Lung (tissue), 13 donors: Measurements from ENCODE around the gene SHISA5. TPM values are rescaled to one million over a fixed set of nuclear protein-coding genes. Genes with fewer than 3 reads are reported as not detected.

Experiments
- ATAC-seq: fragments of 200-7000 bp; cut with Tn5 transposase; one replicate; pipeline ENCODE4 v1.9.1; 2020; ENCODE audit warnings: moderate number of reproducible peaks; ENCODE audit not compliant: insufficient read depth, low FRiP score
- DNase-seq, 3 donors: peaks; one replicate each; pipeline ENCODE4 v3.0.0-alpha.2; 2013 to 2017
- H3K27ac ChIP-seq, 2 donors: one replicate each; pipeline ENCODE4 v1.5.1; 2013; ENCODE audit warnings: mild to moderate bottlenecking in 2 of 2, moderate library complexity in 2 of 2, control low read depth in 1 of 2, inconsistent platforms in 1 of 2, low read depth in 1 of 2, low read length in 1 of 2
- H3K27me3 ChIP-seq, 3 donors: one replicate each; pipeline ENCODE4 v1.5.1; 2013; ENCODE audit warnings: low read length in 2 of 3; ENCODE audit not compliant: control insufficient read depth in 3 of 3, insufficient read depth in 3 of 3
- H3K36me3 ChIP-seq, 4 donors: one replicate each; pipeline ENCODE4 v1.5.1; 2013; ENCODE audit warnings: low read length in 4 of 4, mild to moderate bottlenecking in 1 of 4, moderate library complexity in 1 of 4; ENCODE audit not compliant: control insufficient read depth in 4 of 4, insufficient read depth in 4 of 4
- H3K4me1 ChIP-seq, 5 donors: one replicate each; pipeline ENCODE4 v1.5.1; 2013; ENCODE audit warnings: low read length in 5 of 5, mild to moderate bottlenecking in 2 of 5, moderate library complexity in 1 of 5; ENCODE audit not compliant: control insufficient read depth in 5 of 5, insufficient read depth in 5 of 5
- H3K4me3 ChIP-seq: one replicate; pipeline ENCODE4 v1.5.1; 2013; ENCODE audit warnings: mild to moderate bottlenecking, control low read depth, moderate library complexity
- H3K9ac ChIP-seq, 2 donors: one replicate each; pipeline ENCODE4 v1.5.1; 2013; ENCODE audit warnings: low read length in 2 of 2, control low read depth in 1 of 2; ENCODE audit not compliant: insufficient read depth in 1 of 2
- H3K9me3 ChIP-seq, 4 donors: one replicate each; pipeline ENCODE4 v1.5.1; 2013; ENCODE audit warnings: low read length in 3 of 4, mild to moderate bottlenecking in 1 of 4, moderate library complexity in 1 of 4; ENCODE audit not compliant: control insufficient read depth in 4 of 4, insufficient read depth in 3 of 4
- WGBS, 2 donors: extraction: QIAGEN DNeasy Blood & Tissue Kit; methylation state at CpG; one replicate each; pipeline ENCODE4 v1.1.7; 2013; 5-methylcytosine and 5-hydroxymethylcytosine counted together
- polyA plus RNA-seq, 2 donors: library from polyadenylated mRNA; stranded (reverse); fragments of 200-250 nt; gene quantifications; one replicate each; pipeline ENCODE4 v1.2.1, GENCODE V29; 2013
- small RNA-seq: library from RNA; depleted of rRNA; stranded (forward); fragments of <200 nt; gene quantifications from one replicate; pipeline ENCODE3, GENCODE V24; 2014; ENCODE audit warnings: low replicate concordance
- total RNA-seq, 2 donors: library from RNA; depleted of rRNA in 1 of 2; stranded (reverse); fragments of >200 nt in 1 of 2; gene quantifications; one replicate each; pipeline ENCODE4 v1.2.1, GENCODE V29; 2014 to 2021
- TF ChIP-seq, protein P1 (sequence below): IDR thresholded peaks from 2 replicates; pipeline ENCODE4 v1.5.1; 2012; ENCODE audit warnings: mild to moderate bottlenecking; ENCODE audit errors: control extremely low read depth, extremely low read depth
- donor health status: control.
- donor health status: control.
- donor health status: Bipolar disorder and iron deficiency.
- donor health status: healthy.
- donor health status: DM: yes; HTN: yes; CAD: no.

Gene SHISA5
- total and polyA plus RNA-seq, 4 donors, result 70.5 to 184 (median 131) TPM

DNA sequence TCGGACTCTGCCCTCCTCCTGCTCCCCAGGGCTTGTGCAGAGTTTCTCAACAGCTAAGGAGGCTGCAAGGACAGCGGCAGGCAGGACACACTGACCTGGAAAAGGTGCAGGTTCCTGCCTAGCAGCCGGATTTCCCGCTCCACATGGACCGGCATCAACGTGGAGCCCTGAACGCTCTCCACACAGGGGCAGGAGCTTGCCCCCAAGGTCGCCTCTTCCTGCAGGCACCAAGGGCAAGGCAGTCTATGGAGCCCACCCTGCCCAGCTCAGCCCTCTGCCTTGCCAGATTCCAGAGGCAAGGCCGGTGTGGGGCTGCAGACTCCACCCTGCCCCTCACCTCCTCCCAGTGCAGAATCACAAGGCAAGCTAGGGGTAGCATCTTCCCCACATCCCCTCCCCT is 84.8 kb downstream of the SHISA5 start:
- WGBS, 2 donors, result 91 to 95% methylated on average over 9 of the region's 9 CpGs
- no peak overlapping the region for H3K27ac ChIP-seq
- no peaks in the 10 kb centered on the region for H3K9me3 ChIP-seq
- ATAC-seq (no peak), DNase-seq (no peak)
- H3K27me3 ChIP-seq, result no peaks in the 10 kb centered on the region
- peaks cover 0 to 2% (median 0%) of the 10 kb centered on the region in 5 donors for H3K4me1 ChIP-seq
- TF ChIP-seq, protein P1, sequence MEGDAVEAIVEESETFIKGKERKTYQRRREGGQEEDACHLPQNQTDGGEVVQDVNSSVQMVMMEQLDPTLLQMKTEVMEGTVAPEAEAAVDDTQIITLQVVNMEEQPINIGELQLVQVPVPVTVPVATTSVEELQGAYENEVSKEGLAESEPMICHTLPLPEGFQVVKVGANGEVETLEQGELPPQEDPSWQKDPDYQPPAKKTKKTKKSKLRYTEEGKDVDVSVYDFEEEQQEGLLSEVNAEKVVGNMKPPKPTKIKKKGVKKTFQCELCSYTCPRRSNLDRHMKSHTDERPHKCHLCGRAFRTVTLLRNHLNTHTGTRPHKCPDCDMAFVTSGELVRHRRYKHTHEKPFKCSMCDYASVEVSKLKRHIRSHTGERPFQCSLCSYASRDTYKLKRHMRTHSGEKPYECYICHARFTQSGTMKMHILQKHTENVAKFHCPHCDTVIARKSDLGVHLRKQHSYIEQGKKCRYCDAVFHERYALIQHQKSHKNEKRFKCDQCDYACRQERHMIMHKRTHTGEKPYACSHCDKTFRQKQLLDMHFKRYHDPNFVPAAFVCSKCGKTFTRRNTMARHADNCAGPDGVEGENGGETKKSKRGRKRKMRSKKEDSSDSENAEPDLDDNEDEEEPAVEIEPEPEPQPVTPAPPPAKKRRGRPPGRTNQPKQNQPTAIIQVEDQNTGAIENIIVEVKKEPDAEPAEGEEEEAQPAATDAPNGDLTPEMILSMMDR, result no peak
- H3K9ac ChIP-seq, result no peak overlapping the region
- peaks cover 0 to 57% (median 13%) of the 10 kb centered on the region in 4 donors for H3K36me3 ChIP-seq
- H3K4me3 ChIP-seq, result no peak overlapping the region

DNA sequence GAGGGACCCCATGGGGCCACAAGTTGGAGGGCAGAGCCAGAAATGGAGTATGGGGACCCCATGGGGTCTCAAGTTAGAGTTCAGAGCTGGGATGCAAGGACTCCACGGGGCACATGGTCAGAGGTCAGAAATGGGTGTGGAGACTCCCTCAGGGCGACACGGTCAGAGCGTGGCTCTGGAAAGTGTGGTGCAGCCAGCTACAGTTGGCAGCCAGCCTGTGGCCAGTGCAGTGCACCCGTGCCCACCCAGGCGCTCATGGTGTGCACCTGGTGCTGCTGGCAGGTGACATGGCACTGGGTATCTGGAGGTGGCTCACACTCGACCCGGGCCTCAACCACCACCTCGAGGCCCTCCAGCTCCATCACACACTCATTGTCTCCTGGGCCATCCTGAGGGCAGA is 85.3 kb downstream of the SHISA5 start:
- TF ChIP-seq, protein P1, result no peak
- H3K27me3 ChIP-seq, result no peaks in the 10 kb centered on the region
- ATAC-seq, result no peak
- H3K27ac ChIP-seq, result no peak overlapping the region
- H3K9me3 ChIP-seq, result no peaks in the 10 kb centered on the region
- 93 to 95% methylated on average over 9 of the region's 9 CpGs for WGBS, 2 donors
- no peak overlapping the region for H3K4me3 ChIP-seq
- H3K9ac ChIP-seq, result no peak overlapping the region
- H3K4me1 ChIP-seq, result peaks cover 0 to 1% (median 0%) of the 10 kb centered on the region in 5 donors
- no peak for DNase-seq
- H3K36me3 ChIP-seq, result peaks cover 0 to 57% (median 15%) of the 10 kb centered on the region in 4 donors

DNA sequence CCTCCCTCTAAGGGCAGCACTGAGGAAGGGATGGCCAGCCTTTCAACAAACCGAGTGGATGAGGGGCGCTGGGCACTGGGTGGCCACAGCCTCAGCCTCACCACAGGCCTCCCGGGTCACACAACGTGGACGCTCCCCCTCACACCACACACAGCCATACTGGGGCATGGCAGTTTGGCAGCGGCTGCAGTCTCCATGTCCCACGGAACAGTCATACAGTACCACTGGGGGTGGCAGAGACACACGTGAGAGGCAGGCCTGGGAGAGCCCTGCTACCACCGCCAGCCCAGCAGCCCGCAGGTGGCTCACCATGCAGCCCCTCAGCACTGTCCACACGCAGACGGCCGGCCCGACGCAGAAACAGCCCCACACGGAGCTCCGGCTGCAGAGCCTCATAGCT is 85.8 kb downstream of the SHISA5 start:
- no peaks in the 10 kb centered on the region for H3K9me3 ChIP-seq
- WGBS, 2 donors, result 94 to 96% methylated on average over 17 of the region's 17 CpGs
- no peak overlapping the region for H3K4me3 ChIP-seq
- no peak for DNase-seq
- peaks cover 0 to 1% (median 0%) of the 10 kb centered on the region in 5 donors for H3K4me1 ChIP-seq
- TF ChIP-seq, protein P1, result no peak
- ATAC-seq, result no peak
- H3K36me3 ChIP-seq, result peaks cover 0 to 59% (median 17%) of the 10 kb centered on the region in 4 donors
- no peak overlapping the region for H3K9ac ChIP-seq
- no peak overlapping the region for H3K27ac ChIP-seq
- H3K27me3 ChIP-seq, result no peaks in the 10 kb centered on the region

Small RNAs within 50 kb of the gene (small RNA-seq; reads per million reads assigned to genes)
- not detected for gene MIR6823

Other genes with a start within 250 kb of the SHISA5 start
- gene NME6, start 202.8 kb downstream of the SHISA5 start, total RNA-seq, result 10 to 100 TPM; 27.1 to 35.4 TPM
- gene NME6, start 202.8 kb downstream of the SHISA5 start, polyA plus RNA-seq, result 10 to 100 TPM; 18.2 to 19.3 TPM
- not detected for gene SPINK8, start 170.5 kb downstream of the SHISA5 start, total RNA-seq
- not detected for gene SPINK8, start 170.5 kb downstream of the SHISA5 start, polyA plus RNA-seq
- not detected for gene FBXW12, start 132.0 kb downstream of the SHISA5 start, total RNA-seq
- not detected for gene FBXW12, start 132.0 kb downstream of the SHISA5 start, polyA plus RNA-seq
- gene PLXNB1, start 74.1 kb downstream of the SHISA5 start, total RNA-seq, result 100 to 1,000 TPM in 1 of 2 donors, 10 to 100 TPM in 1; 89.8 to 123 TPM
- 10 to 100 TPM; 36.0 to 82.4 TPM for gene PLXNB1, start 74.1 kb downstream of the SHISA5 start, polyA plus RNA-seq
- 10 to 100 TPM in 1 of 2 donors, 1 to 10 TPM in 1; 8.4 to 14.4 TPM for gene CCDC51, start 64.1 kb downstream of the SHISA5 start, total RNA-seq
- gene CCDC51, start 64.1 kb downstream of the SHISA5 start, polyA plus RNA-seq, result 10 to 100 TPM in 1 of 2 donors, 1 to 10 TPM in 1; 6.6 to 13.8 TPM
- 100 to 1,000 TPM; 152 to 176 TPM for gene TMA7, start 63.9 kb downstream of the SHISA5 start, total RNA-seq
- gene TMA7, start 63.9 kb downstream of the SHISA5 start, polyA plus RNA-seq, result 100 to 1,000 TPM; 302 to 985 TPM
- gene ATRIP, start 57.4 kb downstream of the SHISA5 start, total RNA-seq, result 1 to 10 TPM; 7.1 to 7.6 TPM
- 1 to 10 TPM; 4.8 to 5.4 TPM for gene ATRIP, start 57.4 kb downstream of the SHISA5 start, polyA plus RNA-seq
- gene PFKFB4, start 52.6 kb upstream of the SHISA5 start, total RNA-seq, result 10 to 100 TPM in 1 of 2 donors, 1 to 10 TPM in 1; 9.4 to 14.8 TPM
- 10 to 100 TPM in 1 of 2 donors, 1 to 10 TPM in 1; 3.6 to 15.9 TPM for gene PFKFB4, start 52.6 kb upstream of the SHISA5 start, polyA plus RNA-seq
- gene UCN2, start 59.6 kb upstream of the SHISA5 start, total RNA-seq, result under 1 TPM in 1 of 2 donors, not detected in 1; 0.18 TPM
- under 1 TPM; 0.07 to 0.16 TPM for gene UCN2, start 59.6 kb upstream of the SHISA5 start, polyA plus RNA-seq
- gene COL7A1, start 91.2 kb upstream of the SHISA5 start, total RNA-seq, result 10 to 100 TPM in 1 of 2 donors, 1 to 10 TPM in 1; 8.9 to 18.7 TPM
- gene COL7A1, start 91.2 kb upstream of the SHISA5 start, polyA plus RNA-seq, result 1 to 10 TPM; 4.3 to 8.2 TPM
- 100 to 1,000 TPM in 1 of 2 donors, 10 to 100 TPM in 1; 98.5 to 188 TPM for gene UQCRC1, start 105.5 kb upstream of the SHISA5 start, total RNA-seq
- 100 to 1,000 TPM; 164 to 225 TPM for gene UQCRC1, start 105.5 kb upstream of the SHISA5 start, polyA plus RNA-seq
- gene TMEM89, start 117.6 kb upstream of the SHISA5 start, total RNA-seq, result not detected
- under 1 TPM in 1 of 2 donors, not detected in 1; 0.22 TPM for gene TMEM89, start 117.6 kb upstream of the SHISA5 start, polyA plus RNA-seq
- 10 to 100 TPM; 14.6 to 24.5 TPM for gene SLC26A6, start 131.3 kb upstream of the SHISA5 start, total RNA-seq
- 10 to 100 TPM; 16.3 to 22.9 TPM for gene SLC26A6, start 131.3 kb upstream of the SHISA5 start, polyA plus RNA-seq
- 1 to 10 TPM; 1.7 to 2.0 TPM for gene CELSR3, start 158.7 kb upstream of the SHISA5 start, total RNA-seq
- 1 to 10 TPM in 1 of 2 donors, under 1 TPM in 1; 0.71 to 1.2 TPM for gene CELSR3, start 158.7 kb upstream of the SHISA5 start, polyA plus RNA-seq
- 10 to 100 TPM; 10.2 to 22.0 TPM for gene NCKIPSD, start 181.7 kb upstream of the SHISA5 start, total RNA-seq
- 10 to 100 TPM in 1 of 2 donors, 1 to 10 TPM in 1; 9.0 to 13.0 TPM for gene NCKIPSD, start 181.7 kb upstream of the SHISA5 start, polyA plus RNA-seq
- gene IP6K2, start 213.0 kb upstream of the SHISA5 start, total RNA-seq, result 100 to 1,000 TPM in 1 of 2 donors, 10 to 100 TPM in 1; 54.3 to 128 TPM
- 10 to 100 TPM; 55.2 to 67.6 TPM for gene IP6K2, start 213.0 kb upstream of the SHISA5 start, polyA plus RNA-seq